ENCODE data around the gene NALCN.

DNA sequence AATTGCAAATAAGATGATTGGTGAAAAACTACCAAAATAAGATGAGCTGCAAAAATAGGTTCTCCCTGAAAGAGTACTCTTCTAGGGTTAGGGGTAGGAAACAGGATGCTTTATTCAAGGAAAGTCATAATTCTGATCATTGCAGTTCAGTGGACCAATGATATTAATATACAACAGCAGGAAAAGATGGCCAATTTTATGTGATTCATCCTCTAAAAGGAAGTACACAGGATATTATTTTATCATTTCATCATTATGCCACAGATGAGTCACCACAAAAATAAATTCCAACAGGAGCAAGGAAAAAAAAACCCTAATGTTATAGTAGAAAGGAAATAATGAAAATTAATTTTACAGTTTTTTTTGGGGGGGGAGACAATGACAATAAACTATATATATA is 205.0 kb downstream of the NALCN start:
- TF ChIP-seq, protein P1, sequence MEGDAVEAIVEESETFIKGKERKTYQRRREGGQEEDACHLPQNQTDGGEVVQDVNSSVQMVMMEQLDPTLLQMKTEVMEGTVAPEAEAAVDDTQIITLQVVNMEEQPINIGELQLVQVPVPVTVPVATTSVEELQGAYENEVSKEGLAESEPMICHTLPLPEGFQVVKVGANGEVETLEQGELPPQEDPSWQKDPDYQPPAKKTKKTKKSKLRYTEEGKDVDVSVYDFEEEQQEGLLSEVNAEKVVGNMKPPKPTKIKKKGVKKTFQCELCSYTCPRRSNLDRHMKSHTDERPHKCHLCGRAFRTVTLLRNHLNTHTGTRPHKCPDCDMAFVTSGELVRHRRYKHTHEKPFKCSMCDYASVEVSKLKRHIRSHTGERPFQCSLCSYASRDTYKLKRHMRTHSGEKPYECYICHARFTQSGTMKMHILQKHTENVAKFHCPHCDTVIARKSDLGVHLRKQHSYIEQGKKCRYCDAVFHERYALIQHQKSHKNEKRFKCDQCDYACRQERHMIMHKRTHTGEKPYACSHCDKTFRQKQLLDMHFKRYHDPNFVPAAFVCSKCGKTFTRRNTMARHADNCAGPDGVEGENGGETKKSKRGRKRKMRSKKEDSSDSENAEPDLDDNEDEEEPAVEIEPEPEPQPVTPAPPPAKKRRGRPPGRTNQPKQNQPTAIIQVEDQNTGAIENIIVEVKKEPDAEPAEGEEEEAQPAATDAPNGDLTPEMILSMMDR (IDR thresholded peaks at IDR 0.05) = no peak
- no peak for TF ChIP-seq POLR2A (IDR thresholded peaks at IDR 0.05)

All from uterus (tissue), 2 donors.